ENCODE measurements around the gene ABCC3.

The ABCC3 gene

DNA sequence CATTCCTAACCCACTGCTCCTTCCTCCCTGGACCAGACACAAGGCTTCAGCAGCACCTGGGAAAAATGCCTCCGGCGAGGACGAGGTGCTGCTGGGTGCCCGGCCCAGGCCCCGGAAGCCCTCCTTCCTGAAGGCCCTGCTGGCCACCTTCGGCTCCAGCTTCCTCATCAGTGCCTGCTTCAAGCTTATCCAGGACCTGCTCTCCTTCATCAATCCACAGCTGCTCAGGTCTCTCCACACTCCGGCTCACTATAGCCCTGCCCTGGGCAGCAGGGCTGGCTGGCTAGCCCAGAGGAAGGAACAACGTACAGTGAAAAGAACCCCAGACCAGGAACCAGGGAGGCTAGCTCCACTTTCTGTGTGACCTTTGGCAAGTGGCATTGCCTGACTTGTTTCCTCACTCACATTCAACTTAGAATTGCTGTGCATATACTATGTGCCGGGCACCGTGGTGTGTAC is 26.2 kb downstream of the ABCC3 start:
- DNase-seq (ENCODE audit: low read depth) = no peak
- no peak overlapping the region for H3K4me3 ChIP-seq (ENCODE audit: low read length)
- TF ChIP-seq, protein P1, sequence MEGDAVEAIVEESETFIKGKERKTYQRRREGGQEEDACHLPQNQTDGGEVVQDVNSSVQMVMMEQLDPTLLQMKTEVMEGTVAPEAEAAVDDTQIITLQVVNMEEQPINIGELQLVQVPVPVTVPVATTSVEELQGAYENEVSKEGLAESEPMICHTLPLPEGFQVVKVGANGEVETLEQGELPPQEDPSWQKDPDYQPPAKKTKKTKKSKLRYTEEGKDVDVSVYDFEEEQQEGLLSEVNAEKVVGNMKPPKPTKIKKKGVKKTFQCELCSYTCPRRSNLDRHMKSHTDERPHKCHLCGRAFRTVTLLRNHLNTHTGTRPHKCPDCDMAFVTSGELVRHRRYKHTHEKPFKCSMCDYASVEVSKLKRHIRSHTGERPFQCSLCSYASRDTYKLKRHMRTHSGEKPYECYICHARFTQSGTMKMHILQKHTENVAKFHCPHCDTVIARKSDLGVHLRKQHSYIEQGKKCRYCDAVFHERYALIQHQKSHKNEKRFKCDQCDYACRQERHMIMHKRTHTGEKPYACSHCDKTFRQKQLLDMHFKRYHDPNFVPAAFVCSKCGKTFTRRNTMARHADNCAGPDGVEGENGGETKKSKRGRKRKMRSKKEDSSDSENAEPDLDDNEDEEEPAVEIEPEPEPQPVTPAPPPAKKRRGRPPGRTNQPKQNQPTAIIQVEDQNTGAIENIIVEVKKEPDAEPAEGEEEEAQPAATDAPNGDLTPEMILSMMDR (IDR thresholded peaks at IDR 0.05; ENCODE audit: insufficient read depth, low read depth, low read length, missing control alignments) = no peak

DNA sequence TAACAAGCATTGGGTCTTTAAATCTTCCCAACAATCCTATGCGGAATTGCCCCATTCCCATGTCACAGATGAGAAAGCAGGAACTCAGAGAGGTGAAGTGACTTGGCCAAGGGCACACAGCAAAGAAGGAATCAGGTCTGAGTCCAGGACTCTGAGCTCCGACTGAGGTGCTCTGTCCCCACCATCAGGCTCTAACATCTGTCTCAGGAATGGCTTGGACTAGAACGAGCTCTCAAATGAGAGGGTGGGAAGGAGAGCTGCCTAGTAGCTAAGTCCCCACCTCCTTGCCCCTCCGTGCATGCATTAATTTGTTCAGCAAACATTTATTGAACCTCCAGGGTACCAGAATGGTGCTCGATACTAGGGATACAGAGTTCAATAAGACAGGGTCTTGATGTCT is 26.7 kb downstream of the ABCC3 start:
- no peak overlapping the region for H3K4me3 ChIP-seq (ENCODE audit: low read length)
- TF ChIP-seq, protein P1 (IDR thresholded peaks at IDR 0.05; ENCODE audit: insufficient read depth, low read depth, low read length, missing control alignments) = no peak
- no peak for DNase-seq (ENCODE audit: low read depth)

DNA sequence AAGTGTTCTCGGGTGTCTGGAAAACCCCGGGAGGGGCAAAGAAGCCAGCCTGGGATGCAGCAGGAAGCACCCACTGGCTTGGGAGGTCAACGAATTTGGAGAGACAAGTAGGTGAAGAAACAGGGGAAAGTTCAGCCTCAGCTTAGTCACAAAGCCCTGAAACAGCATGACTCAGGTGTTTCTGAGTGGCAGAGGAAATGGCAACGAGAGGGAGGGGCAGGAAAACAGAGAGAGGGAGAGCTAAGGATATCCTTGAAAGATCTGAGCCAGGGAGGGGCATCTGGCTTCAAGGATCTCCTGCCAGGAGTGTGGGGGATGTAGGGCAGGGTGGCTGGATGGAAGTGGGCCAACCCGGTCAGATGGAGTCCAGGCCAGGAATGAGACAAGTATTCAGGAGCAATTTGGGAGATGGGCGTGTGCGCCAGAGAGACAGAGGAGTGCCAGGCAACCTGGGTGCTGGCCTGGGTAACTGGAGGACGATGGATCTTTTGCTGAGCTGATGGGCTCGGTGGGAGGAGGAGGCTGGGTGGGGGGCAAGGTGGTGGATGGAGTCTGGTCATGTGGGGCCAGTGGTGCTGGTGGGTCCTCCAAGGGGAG is 27.2 kb downstream of the ABCC3 start:
- no peak overlapping the region for H3K4me3 ChIP-seq (ENCODE audit: low read length)
- DNase-seq (ENCODE audit: low read depth) = peak; percentile 94
- TF ChIP-seq, protein P1 (IDR thresholded peaks at IDR 0.05; ENCODE audit: insufficient read depth, low read depth, low read length, missing control alignments) = no peak

DNA sequence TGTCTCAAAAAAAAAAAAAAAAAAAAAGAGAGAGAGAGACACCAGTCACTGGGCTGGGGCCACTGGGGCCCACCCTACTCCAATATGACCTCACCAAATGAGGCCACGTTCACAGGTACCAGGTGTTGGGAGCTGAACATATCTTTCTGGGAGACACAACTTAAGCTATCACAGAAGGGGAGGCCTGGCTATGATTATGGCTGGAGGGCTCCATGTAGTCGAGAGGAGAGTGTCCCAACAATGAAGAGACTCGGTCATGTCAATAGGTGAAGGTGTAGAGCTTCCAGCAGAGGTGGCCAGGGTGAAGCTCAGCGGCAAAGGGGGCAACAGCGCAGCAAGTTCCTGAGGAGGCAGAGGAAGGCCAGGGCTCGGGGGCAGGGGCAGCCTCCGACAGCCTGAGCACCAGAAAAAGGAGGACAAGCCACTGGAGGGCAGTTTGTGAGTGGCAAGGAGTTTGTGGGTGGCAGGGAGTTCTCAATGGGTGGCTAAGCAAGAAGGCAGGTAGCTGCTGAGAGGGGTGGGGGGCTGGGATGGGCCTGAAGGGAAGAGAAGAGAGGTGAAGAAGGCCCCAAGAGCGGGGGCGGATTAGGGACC is 28.0 kb downstream of the ABCC3 start:
- H3K4me3 ChIP-seq (ENCODE audit: low read length) = no peak overlapping the region
- DNase-seq (ENCODE audit: low read depth) = no peak
- TF ChIP-seq, protein P1 (IDR thresholded peaks at IDR 0.05; ENCODE audit: insufficient read depth, low read depth, low read length, missing control alignments) = no peak

DNA sequence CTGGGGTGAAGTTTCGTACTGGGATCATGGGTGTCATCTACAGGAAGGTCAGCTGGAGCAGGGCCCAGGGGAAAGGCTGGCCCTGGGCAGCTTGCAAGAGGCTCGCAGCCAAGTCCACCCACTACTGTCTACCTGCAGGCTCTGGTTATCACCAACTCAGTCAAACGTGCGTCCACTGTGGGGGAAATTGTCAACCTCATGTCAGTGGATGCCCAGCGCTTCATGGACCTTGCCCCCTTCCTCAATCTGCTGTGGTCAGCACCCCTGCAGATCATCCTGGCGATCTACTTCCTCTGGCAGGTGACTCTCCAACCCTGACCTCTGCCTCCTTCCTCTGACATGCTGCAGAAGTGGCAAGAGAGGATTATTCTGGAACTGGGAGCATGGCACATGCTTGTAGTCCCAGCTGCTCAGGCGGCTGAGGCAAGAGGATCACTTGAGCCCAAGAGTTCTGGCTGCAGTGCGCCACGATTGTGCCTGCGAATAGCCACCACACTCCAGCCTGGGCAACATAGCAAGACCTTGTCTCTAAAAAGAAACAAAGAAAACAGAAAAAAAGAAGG is 29.2 kb downstream of the ABCC3 start:
- no peak for DNase-seq (ENCODE audit: low read depth)
- no peak overlapping the region for H3K4me3 ChIP-seq (ENCODE audit: low read length)
- TF ChIP-seq, protein P1 (IDR thresholded peaks at IDR 0.05; ENCODE audit: insufficient read depth, low read depth, low read length, missing control alignments) = no peak

DNA sequence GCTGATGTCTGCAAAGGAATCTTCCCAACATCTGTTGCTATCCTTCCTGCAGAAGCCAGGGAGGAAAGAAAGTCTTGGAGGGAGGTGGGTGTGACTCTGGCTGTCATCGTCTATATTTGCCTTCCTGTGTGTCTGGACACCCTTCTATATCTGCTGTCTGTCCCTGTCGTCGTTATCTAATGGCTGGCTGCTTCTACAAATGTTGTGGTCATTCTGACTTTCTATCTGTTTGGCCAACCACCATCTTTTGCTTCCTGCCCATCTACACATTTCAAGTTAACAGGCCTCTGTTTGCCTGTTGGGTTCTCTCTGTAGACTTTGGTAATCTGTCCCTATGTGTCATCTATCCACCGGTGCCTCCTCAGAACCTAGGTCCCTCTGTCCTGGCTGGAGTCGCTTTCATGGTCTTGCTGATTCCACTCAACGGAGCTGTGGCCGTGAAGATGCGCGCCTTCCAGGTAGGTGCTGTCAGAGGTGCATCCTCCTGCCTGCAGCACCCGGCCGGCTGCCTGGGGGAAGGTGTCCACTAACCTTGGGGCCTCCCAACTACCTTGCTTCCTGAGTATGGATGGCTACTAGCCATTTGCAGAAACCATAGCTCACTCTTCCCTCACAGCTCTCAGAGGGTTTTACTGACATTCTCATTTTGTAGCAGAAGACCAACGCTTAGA is 30.2 kb downstream of the ABCC3 start:
- no peak for DNase-seq (ENCODE audit: low read depth)
- H3K4me3 ChIP-seq (ENCODE audit: low read length) = no peak overlapping the region
- TF ChIP-seq, protein P1 (IDR thresholded peaks at IDR 0.05; ENCODE audit: insufficient read depth, low read depth, low read length, missing control alignments) = no peak
